GM23338 (cell line): Measurements from ENCODE around the gene RHOH.

ENCODE experiments used
- CREB1 ChIP-seq: fragments of 250-450 bp; sonication (Bioruptor Pico); IDR thresholded peaks from 2 replicates; pipeline ENCODE4 v1.5.0; 2020; ENCODE audit warnings: low read depth, mild to moderate bottlenecking, moderate library complexity
- EZH2 ChIP-seq: fragments of 200-600 bp; sonication (generic); IDR thresholded peaks from one replicate; pipeline ENCODE4 v1.8.0; 2017; ENCODE audit warnings: antibody characterized with exemption, mild to moderate bottlenecking, low read depth; ENCODE audit not compliant: unreplicated experiment
- EZH2phosphoT487 ChIP-seq: fragments of 200-600 bp; sonication (generic); IDR thresholded peaks from one replicate; pipeline ENCODE4 v1.8.1; 2018; ENCODE audit warnings: antibody characterized with exemption; ENCODE audit not compliant: unreplicated experiment
- JUNB ChIP-seq: IDR thresholded peaks from one replicate; pipeline ENCODE4 v1.6.1; 2016; ENCODE audit warnings: antibody characterized with exemption; ENCODE audit not compliant: unreplicated experiment
- NANOG ChIP-seq: IDR thresholded peaks from 2 replicates; pipeline ENCODE4 v1.6.1; 2016; ENCODE audit warnings: antibody characterized with exemption, borderline replicate concordance
- POLR2AphosphoS5 ChIP-seq: IDR thresholded peaks from 2 replicates; pipeline ENCODE4 v1.6.1; 2016; ENCODE audit warnings: antibody characterized with exemption, low read depth
- STAT1 ChIP-seq: IDR thresholded peaks from one replicate; pipeline ENCODE4 v1.6.1; 2016; ENCODE audit warnings: antibody characterized with exemption; ENCODE audit not compliant: unreplicated experiment
- ZNF114 ChIP-seq: fragments of 250-450 bp; sonication (Bioruptor Pico); IDR thresholded peaks from 2 replicates; pipeline ENCODE4 v1.5.0; 2020; ENCODE audit warnings: mild to moderate bottlenecking, moderate library complexity
- ZNF331 ChIP-seq: fragments of 250-450 bp; sonication (Bioruptor Pico); IDR thresholded peaks from 2 replicates; pipeline ENCODE4 v1.5.0; 2020; ENCODE audit warnings: low read depth, mild to moderate bottlenecking, moderate library complexity
- TF ChIP-seq, protein P1 (sequence below), 2 experiments: fragments of 200-600 bp in 1 of 2; sonication (generic) in 1 of 2; conservative IDR thresholded peaks; 2 replicates each; pipeline versions ENCODE4 v1.5.1 to v1.6.1; 2016 to 2017; ENCODE audit warnings: antibody characterized with exemption in 2 of 2, low read depth in 2 of 2, mild to moderate bottlenecking in 2 of 2, moderate library complexity in 1 of 2
- TF ChIP-seq, protein P2 (sequence below): IDR thresholded peaks from one replicate; pipeline ENCODE4 v1.6.1; 2018; ENCODE audit warnings: antibody characterized with exemption; ENCODE audit not compliant: unreplicated experiment
- TF ChIP-seq, protein P3 (sequence below): IDR thresholded peaks from 2 replicates; pipeline ENCODE4 v1.6.1; 2016; ENCODE audit warnings: antibody characterized with exemption
- TF ChIP-seq, protein P4 (sequence below): fragments of 250-450 bp; sonication (Bioruptor Pico); IDR thresholded peaks from 2 replicates; pipeline ENCODE4 v1.5.0; 2020; ENCODE audit warnings: mild to moderate bottlenecking, moderate library complexity

DNA sequence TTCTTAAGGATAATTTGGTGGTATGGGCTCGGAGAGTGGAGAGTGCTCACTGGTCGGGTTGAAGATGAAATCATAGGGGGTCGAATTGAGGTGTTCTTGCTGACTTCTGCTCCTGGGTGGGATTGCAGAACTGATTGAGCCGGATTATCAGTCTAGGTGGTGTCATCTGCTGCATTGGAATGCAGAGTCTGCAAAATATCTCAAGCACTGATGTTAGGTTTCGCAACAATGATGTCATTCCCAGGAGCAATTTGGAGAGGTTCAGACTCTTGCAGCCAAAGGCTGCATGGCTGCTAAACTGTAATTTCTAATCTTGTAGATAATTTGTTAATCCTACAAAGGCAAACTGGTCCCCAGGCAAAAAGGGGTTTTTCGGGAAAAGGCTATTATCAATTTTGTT, 67.7 kb downstream of the RHOH start:
- TF ChIP-seq, protein P1, sequence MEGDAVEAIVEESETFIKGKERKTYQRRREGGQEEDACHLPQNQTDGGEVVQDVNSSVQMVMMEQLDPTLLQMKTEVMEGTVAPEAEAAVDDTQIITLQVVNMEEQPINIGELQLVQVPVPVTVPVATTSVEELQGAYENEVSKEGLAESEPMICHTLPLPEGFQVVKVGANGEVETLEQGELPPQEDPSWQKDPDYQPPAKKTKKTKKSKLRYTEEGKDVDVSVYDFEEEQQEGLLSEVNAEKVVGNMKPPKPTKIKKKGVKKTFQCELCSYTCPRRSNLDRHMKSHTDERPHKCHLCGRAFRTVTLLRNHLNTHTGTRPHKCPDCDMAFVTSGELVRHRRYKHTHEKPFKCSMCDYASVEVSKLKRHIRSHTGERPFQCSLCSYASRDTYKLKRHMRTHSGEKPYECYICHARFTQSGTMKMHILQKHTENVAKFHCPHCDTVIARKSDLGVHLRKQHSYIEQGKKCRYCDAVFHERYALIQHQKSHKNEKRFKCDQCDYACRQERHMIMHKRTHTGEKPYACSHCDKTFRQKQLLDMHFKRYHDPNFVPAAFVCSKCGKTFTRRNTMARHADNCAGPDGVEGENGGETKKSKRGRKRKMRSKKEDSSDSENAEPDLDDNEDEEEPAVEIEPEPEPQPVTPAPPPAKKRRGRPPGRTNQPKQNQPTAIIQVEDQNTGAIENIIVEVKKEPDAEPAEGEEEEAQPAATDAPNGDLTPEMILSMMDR (conservative IDR thresholded peaks at IDR 0.05; ENCODE audit: low read depth in 2 of 2), result no peak
- TF ChIP-seq CREB1 (CRISPR knock-in tag), result no peak
- no peak for TF ChIP-seq EZH2phosphoT487
- TF ChIP-seq, protein P2, sequence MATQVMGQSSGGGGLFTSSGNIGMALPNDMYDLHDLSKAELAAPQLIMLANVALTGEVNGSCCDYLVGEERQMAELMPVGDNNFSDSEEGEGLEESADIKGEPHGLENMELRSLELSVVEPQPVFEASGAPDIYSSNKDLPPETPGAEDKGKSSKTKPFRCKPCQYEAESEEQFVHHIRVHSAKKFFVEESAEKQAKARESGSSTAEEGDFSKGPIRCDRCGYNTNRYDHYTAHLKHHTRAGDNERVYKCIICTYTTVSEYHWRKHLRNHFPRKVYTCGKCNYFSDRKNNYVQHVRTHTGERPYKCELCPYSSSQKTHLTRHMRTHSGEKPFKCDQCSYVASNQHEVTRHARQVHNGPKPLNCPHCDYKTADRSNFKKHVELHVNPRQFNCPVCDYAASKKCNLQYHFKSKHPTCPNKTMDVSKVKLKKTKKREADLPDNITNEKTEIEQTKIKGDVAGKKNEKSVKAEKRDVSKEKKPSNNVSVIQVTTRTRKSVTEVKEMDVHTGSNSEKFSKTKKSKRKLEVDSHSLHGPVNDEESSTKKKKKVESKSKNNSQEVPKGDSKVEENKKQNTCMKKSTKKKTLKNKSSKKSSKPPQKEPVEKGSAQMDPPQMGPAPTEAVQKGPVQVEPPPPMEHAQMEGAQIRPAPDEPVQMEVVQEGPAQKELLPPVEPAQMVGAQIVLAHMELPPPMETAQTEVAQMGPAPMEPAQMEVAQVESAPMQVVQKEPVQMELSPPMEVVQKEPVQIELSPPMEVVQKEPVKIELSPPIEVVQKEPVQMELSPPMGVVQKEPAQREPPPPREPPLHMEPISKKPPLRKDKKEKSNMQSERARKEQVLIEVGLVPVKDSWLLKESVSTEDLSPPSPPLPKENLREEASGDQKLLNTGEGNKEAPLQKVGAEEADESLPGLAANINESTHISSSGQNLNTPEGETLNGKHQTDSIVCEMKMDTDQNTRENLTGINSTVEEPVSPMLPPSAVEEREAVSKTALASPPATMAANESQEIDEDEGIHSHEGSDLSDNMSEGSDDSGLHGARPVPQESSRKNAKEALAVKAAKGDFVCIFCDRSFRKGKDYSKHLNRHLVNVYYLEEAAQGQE, result no peak
- no peak for TF ChIP-seq POLR2AphosphoS5
- TF ChIP-seq EZH2, result no peak
- no peak for TF ChIP-seq JUNB
- TF ChIP-seq, protein P3, sequence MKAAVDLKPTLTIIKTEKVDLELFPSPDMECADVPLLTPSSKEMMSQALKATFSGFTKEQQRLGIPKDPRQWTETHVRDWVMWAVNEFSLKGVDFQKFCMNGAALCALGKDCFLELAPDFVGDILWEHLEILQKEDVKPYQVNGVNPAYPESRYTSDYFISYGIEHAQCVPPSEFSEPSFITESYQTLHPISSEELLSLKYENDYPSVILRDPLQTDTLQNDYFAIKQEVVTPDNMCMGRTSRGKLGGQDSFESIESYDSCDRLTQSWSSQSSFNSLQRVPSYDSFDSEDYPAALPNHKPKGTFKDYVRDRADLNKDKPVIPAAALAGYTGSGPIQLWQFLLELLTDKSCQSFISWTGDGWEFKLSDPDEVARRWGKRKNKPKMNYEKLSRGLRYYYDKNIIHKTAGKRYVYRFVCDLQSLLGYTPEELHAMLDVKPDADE, result no peak
- no peak for TF ChIP-seq ZNF114 (CRISPR knock-in tag)
- TF ChIP-seq ZNF331 (CRISPR knock-in tag), result no peak
- TF ChIP-seq, protein P4, sequence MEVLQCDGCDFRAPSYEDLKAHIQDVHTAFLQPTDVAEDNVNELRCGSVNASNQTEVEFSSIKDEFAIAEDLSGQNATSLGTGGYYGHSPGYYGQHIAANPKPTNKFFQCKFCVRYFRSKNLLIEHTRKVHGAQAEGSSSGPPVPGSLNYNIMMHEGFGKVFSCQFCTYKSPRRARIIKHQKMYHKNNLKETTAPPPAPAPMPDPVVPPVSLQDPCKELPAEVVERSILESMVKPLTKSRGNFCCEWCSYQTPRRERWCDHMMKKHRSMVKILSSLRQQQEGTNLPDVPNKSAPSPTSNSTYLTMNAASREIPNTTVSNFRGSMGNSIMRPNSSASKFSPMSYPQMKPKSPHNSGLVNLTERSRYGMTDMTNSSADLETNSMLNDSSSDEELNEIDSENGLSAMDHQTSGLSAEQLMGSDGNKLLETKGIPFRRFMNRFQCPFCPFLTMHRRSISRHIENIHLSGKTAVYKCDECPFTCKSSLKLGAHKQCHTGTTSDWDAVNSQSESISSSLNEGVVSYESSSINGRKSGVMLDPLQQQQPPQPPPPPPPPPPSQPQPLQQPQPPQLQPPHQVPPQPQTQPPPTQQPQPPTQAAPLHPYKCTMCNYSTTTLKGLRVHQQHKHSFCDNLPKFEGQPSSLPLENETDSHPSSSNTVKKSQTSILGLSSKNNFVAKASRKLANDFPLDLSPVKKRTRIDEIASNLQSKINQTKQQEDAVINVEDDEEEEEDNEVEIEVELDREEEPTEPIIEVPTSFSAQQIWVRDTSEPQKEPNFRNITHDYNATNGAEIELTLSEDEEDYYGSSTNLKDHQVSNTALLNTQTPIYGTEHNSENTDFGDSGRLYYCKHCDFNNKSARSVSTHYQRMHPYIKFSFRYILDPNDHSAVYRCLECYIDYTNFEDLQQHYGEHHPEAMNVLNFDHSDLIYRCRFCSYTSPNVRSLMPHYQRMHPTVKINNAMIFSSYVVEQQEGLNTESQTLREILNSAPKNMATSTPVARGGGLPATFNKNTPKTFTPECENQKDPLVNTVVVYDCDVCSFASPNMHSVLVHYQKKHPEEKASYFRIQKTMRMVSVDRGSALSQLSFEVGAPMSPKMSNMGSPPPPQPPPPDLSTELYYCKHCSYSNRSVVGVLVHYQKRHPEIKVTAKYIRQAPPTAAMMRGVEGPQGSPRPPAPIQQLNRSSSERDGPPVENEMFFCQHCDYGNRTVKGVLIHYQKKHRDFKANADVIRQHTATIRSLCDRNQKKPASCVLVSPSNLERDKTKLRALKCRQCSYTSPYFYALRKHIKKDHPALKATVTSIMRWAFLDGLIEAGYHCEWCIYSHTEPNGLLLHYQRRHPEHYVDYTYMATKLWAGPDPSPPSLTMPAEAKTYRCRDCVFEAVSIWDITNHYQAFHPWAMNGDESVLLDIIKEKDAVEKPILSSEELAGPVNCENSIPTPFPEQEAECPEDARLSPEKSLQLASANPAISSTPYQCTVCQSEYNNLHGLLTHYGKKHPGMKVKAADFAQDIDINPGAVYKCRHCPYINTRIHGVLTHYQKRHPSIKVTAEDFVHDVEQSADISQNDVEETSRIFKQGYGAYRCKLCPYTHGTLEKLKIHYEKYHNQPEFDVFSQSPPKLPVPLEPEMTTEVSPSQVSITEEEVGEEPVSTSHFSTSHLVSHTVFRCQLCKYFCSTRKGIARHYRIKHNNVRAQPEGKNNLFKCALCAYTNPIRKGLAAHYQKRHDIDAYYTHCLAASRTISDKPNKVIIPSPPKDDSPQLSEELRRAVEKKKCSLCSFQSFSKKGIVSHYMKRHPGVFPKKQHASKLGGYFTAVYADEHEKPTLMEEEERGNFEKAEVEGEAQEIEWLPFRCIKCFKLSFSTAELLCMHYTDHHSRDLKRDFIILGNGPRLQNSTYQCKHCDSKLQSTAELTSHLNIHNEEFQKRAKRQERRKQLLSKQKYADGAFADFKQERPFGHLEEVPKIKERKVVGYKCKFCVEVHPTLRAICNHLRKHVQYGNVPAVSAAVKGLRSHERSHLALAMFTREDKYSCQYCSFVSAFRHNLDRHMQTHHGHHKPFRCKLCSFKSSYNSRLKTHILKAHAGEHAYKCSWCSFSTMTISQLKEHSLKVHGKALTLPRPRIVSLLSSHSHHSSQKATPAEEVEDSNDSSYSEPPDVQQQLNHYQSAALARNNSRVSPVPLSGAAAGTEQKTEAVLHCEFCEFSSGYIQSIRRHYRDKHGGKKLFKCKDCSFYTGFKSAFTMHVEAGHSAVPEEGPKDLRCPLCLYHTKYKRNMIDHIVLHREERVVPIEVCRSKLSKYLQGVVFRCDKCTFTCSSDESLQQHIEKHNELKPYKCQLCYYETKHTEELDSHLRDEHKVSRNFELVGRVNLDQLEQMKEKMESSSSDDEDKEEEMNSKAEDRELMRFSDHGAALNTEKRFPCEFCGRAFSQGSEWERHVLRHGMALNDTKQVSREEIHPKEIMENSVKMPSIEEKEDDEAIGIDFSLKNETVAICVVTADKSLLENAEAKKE (CRISPR knock-in tag), result no peak
- TF ChIP-seq STAT1, result no peak
- no peak for TF ChIP-seq NANOG
